K562 (cell line): ENCODE measurements around the gene BCR. TPM values are rescaled to one million over a fixed set of nuclear protein-coding genes. Genes with fewer than 3 reads are reported as not detected.

Experiments used
- ATAC-seq: fragments of 200-7000 bp; cut with Tn5 transposase; 3 replicates; pipeline ENCODE4 v1.9.1; 2020; ENCODE audit warnings: moderate library complexity
- BruUV-seq: library from RNA; stranded (reverse); fragments of 400-500 nt; replicated peaks from 2 replicates; lab custom pipeline; 2021; lab: Mats Ljungman, UMichigan
- CTCF ChIA-PET: fragments of 300-600 bp; formaldehyde crosslinking; extraction: SDS; loops from one replicate; lab custom pipeline; 2021; ENCODE audit warnings: low intra/inter-chr PET ratio; lab: Yijun Ruan, JAX
- POLR2A ChIA-PET: fragments of 300-600, 350-650 bp; sonication (Branson Sonifier 250); formaldehyde crosslinking; extraction: SDS; loops from one replicate; lab custom pipeline; 2021; ENCODE audit warnings: antibody characterized with exemption, inconsistent platforms; lab: Yijun Ruan, JAX
- DNase-seq, 4 experiments: peaks; one replicate each; pipeline versions ENCODE4 v3.0.0 to v3.0.0-alpha.2; 2011 to 2018; ENCODE audit warnings: low spot score in 3 of 4, mixed read lengths in 3 of 4; ENCODE audit errors: extremely low read depth in 1 of 4
- FAIRE-seq: peaks from 2 replicates; lab custom pipeline; 2011; peaks lifted over from hg19 to GRCh38; lab: Jason Lieb, UNC
- H2AFZ ChIP-seq: 2 replicates; pipeline ENCODE4 v1.6.0; 2011; ENCODE audit warnings: low read depth, low read length, control low read depth, inconsistent platforms
- H3K27ac ChIP-seq: fragments of 200-600 bp; 3 replicates; pipeline ENCODE4 v1.8.0; 2011; ENCODE audit warnings: low read depth, mild to moderate bottlenecking, control low read depth, inconsistent platforms, low read length, moderate library complexity, mixed read lengths; ENCODE audit errors: extremely low read depth
- H3K27me3 ChIP-seq, 2 experiments: fragments of 300-600 bp in 1 of 2; 2 replicates in 1 of 2; 3 replicates in 1 of 2; pipeline versions ENCODE4 v1.6.0 to v1.8.0; 2011; ENCODE audit warnings: inconsistent platforms in 2 of 2, low read length in 2 of 2, mild to moderate bottlenecking in 1 of 2, mixed read lengths in 1 of 2, moderate library complexity in 1 of 2; ENCODE audit not compliant: control insufficient read depth in 2 of 2, insufficient read depth in 2 of 2
- H3K36me3 ChIP-seq: fragments of 300-600 bp; 3 replicates; pipeline ENCODE4 v1.8.0; 2011; ENCODE audit warnings: mild to moderate bottlenecking, low read length, inconsistent platforms; ENCODE audit not compliant: control insufficient read depth, insufficient read depth
- H3K4me1 ChIP-seq, 2 experiments: fragments of 200-600 bp in 1 of 2; replicated peaks in 1 of 2; 2 replicates in 1 of 2; 3 replicates in 1 of 2; pipeline versions ENCODE4 v1.5.1 to v1.8.0; 2011; ENCODE audit warnings: inconsistent platforms in 2 of 2, low read length in 2 of 2, mild to moderate bottlenecking in 1 of 2, mixed read lengths in 1 of 2, moderate library complexity in 1 of 2; ENCODE audit not compliant: control insufficient read depth in 2 of 2, insufficient read depth in 2 of 2
- H3K4me2 ChIP-seq: 2 replicates; pipeline ENCODE4 v1.6.1; 2011; ENCODE audit warnings: low read length, control low read depth, inconsistent platforms, mixed read lengths; ENCODE audit not compliant: insufficient read depth
- H3K4me3 ChIP-seq: fragments of 200-600 bp; sonication (generic), shearing (Covaris generic); 2 replicates; pipeline ENCODE4 v1.5.1; 2016; ENCODE audit warnings: control low read depth, inconsistent platforms
- H3K79me2 ChIP-seq: fragments of 200-600 bp; 3 replicates; pipeline ENCODE4 v1.8.0; 2011; ENCODE audit warnings: low read length, inconsistent platforms; ENCODE audit not compliant: control insufficient read depth, insufficient read depth
- H3K9ac ChIP-seq, 2 experiments: 2 replicates each; pipeline versions ENCODE4 v1.6.0 to v1.6.1; 2011; ENCODE audit warnings: low read depth in 2 of 2, low read length in 2 of 2, control low read depth in 1 of 2, inconsistent platforms in 1 of 2, mild to moderate bottlenecking in 1 of 2, mixed read lengths in 1 of 2; ENCODE audit not compliant: insufficient read depth in 1 of 2
- H3K9me1 ChIP-seq: one replicate; pipeline ENCODE4 v1.6.0; 2011; ENCODE audit warnings: inconsistent platforms, mild to moderate bottlenecking, low read length, moderate library complexity; ENCODE audit not compliant: control insufficient read depth, insufficient read depth
- H3K9me3 ChIP-seq: replicated peaks from 2 replicates; pipeline ENCODE4 v1.5.1; 2011; ENCODE audit warnings: low read depth, low read length, inconsistent platforms; ENCODE audit not compliant: control insufficient read depth, insufficient read depth
- H4K20me1 ChIP-seq: replicated peaks from 2 replicates; pipeline ENCODE4 v1.6.1; 2011; ENCODE audit warnings: low read length, inconsistent platforms, mixed read lengths; ENCODE audit not compliant: control insufficient read depth, insufficient read depth
- RAD21 ChIP-seq, 2 experiments: fragments of 250-450 bp in 1 of 2; fragments of 450-650 bp in 1 of 2; sonication (Bioruptor Pico) in 1 of 2; formaldehyde crosslinking in 1 of 2; IDR thresholded peaks in 1 of 2; conservative IDR thresholded peaks in 1 of 2; 2 replicates each; pipeline versions ENCODE4 v1.4.0 to v1.8.0; 2020 to 2022; ENCODE audit warnings: mild to moderate bottlenecking in 2 of 2, moderate library complexity in 1 of 2
- TCF7L2 ChIP-seq: fragments of 150-350 bp; IDR thresholded peaks from 2 replicates; pipeline ENCODE4 v1.6.1; 2016; ENCODE audit warnings: low read depth, mild to moderate bottlenecking, low read length, moderate library complexity
- ZNF384 ChIP-seq: IDR thresholded peaks from 2 replicates; pipeline ENCODE4 v1.6.1; 2012; ENCODE audit warnings: low read depth, low read length, improper control_type of control experiment
- WGBS: fragments of 100-300 bp; shearing (Covaris generic); methylation state at CpG from one replicate; pipeline ENCODE4 v1.1.6; 2016; ENCODE audit warnings: low coverage, mixed read lengths; ENCODE audit not compliant: insufficient coverage; ENCODE audit errors: missing lambda C conversion rate; 5-methylcytosine and 5-hydroxymethylcytosine counted together
- in situ Hi-C: fragments of 300-500 bp; cut with MboI; formaldehyde crosslinking; loops from 4 replicates; pipeline ENCODE4 v1.15.0; 2018; ENCODE audit warnings: inconsistent platforms, mixed read lengths
- intact Hi-C: fragments of 100-400 bp; cut with micrococcal nuclease; formaldehyde crosslinking; loops from 2 replicates; pipeline ENCODE4 v1.14.2; 2022
- polyA plus RNA-seq, 8 experiments: library from polyadenylated mRNA; depleted of rRNA in 4 of 8; stranded (reverse) in 5 of 8; unstranded in 3 of 8; fragments of >200 nt; fragmentation: Nextera tagmentation in 2 of 8; fragmentation: Illumina TruSeq in 1 of 8; extraction: Ambion mirVana in 2 of 8; extraction: Trizol in 1 of 8; gene quantifications; 2 replicates each; pipeline versions ENCODE4 v1.2.1 to v1.2.3, GENCODE V29; 2011 to 2014; ENCODE audit warnings: inconsistent platforms in 1 of 8, missing spikeins in 1 of 8
- total RNA-seq, 7 experiments: library from RNA; depleted of rRNA in 6 of 7; stranded (reverse); fragments of >200 nt in 6 of 7; fragmentation: Illumina TruSeq in 2 of 7; extraction: Trizol in 2 of 7; gene quantifications; 2 replicates each; pipeline versions ENCODE4 v1.2.1 to v1.2.3, GENCODE V29; 2011 to 2021; ENCODE audit warnings: low replicate concordance in 1 of 7
- TF ChIP-seq, protein P1 (sequence below), 2 experiments: fragments of 450-650 bp in 1 of 2; sonication (generic) in 1 of 2; formaldehyde crosslinking in 1 of 2; IDR thresholded peaks in 1 of 2; conservative IDR thresholded peaks in 1 of 2; 2 replicates each; pipeline versions ENCODE4 v1.6.1 to v1.8.1; 2016 to 2023; ENCODE audit warnings: mild to moderate bottlenecking in 2 of 2, moderate library complexity in 2 of 2, inconsistent platforms in 1 of 2, missing genetic modification reagents in 1 of 2
- TF ChIP-seq, protein P2 (sequence below), 2 experiments: fragments of 450-650 bp in 1 of 2; sonication (generic) in 1 of 2; formaldehyde crosslinking; conservative IDR thresholded peaks; 2 replicates each; pipeline versions ENCODE4 v1.4.0 to v1.8.1; 2020 to 2022; ENCODE audit warnings: mild to moderate bottlenecking in 1 of 2, missing genetic modification reagents in 1 of 2
- TF ChIP-seq, protein P3 (sequence below): fragments of 450-650 bp; formaldehyde crosslinking; conservative IDR thresholded peaks from 2 replicates; pipeline ENCODE4 v1.4.0; 2022; ENCODE audit warnings: mild to moderate bottlenecking, missing genetic modification characterization
- TF ChIP-seq, protein P4 (sequence below): sonication (generic); formaldehyde crosslinking; IDR thresholded peaks from 2 replicates; pipeline ENCODE4 v1.8.1; 2023; ENCODE audit warnings: mild to moderate bottlenecking, missing genetic modification reagents
- TF ChIP-seq, protein P5 (sequence below), 2 experiments: fragments of 200-800 bp in 1 of 2; sonication (Bioruptor generic) in 1 of 2; sonication (generic) in 1 of 2; formaldehyde crosslinking in 1 of 2; IDR thresholded peaks in 1 of 2; conservative IDR thresholded peaks in 1 of 2; 2 replicates each; pipeline versions ENCODE4 v1.5.0 to v1.6.1; 2016 to 2020; ENCODE audit warnings: missing compliant biosample characterization in 1 of 2, missing genetic modification characterization in 1 of 2, missing genetic modification reagents in 1 of 2

Gene BCR
- total and polyA plus RNA-seq, 9 of the 15 experiments (the other 6 are each of a cell fraction or from before 2014, with no cell fraction given): 0.41 to 150 (median 45.6) TPM

DNA sequence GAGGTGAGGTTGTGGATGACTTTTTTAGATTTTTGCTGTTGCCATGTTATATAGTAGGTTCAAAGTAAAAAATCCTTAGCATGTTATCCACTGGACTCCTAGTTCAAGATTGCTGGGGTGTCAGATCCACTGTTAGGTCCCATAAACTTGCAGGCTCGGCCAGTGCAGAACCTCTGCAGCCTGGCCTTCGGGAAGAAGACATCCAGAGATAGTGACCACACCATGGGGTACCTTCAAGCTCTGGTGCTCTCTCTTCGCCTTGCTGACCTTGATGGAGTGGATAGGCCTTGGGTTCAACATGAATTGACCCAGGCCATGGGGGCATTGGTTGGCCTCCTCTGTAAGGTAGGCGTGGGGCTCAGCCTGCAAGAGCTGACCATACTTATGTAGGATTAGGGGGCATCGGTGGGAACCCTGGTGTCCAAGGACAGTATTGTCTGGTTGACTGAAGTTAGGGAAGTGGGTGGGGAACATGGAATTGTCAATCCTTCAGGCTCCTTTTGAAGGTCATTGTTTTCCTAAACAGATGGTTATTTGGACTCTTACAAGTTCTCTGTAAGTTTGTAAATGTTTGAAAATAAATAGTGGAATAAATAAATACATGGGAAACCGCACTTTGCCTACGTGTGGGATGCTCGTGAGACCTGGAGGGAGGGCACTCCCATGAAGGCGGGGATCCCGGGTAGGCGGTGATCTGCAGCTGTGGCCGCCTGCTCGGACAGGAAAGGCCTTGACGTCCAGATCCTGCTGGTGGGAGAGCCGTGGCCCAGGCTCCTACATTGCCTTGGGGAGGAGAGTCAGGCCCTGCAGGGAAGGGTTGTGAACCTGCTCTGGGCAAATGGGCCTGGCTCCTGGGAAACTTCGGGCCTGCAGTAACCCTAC lies 37.1 kb downstream of the BCR start:
- H3K9me3 ChIP-seq: no peaks in the 10 kb centered on the region
- no peak for ATAC-seq
- POLR2A ChIA-PET: interaction anchor here (0.6 to 86.5 kb wide), 7 partner anchors 17 to 971 kb away, joined by 3 to 3476 read pairs (median 6); partner anchors contain the start of genes BCR and RAB36
- H3K9ac ChIP-seq: peak overlapping the region in 1 of 2 experiments; percentile 81; a peak in 2 of 4 replicates
- no peak overlapping the region for H2AFZ ChIP-seq
- CTCF ChIA-PET: no interaction called here
- no TSS peak for BruUV-seq
- H3K79me2 ChIP-seq: peaks cover 98% of the 10 kb centered on the region
- peaks cover 6% of the 10 kb centered on the region; the same call in 1 of the 3 replicates for H3K36me3 ChIP-seq
- intact Hi-C loops (loop anchor here (2.0 kb wide), 1 partner anchor 61 kb away; no protein-coding TSS in a partner anchor), in situ Hi-C loops (no loop called here)
- peaks cover 62 to 65% of the 10 kb centered on the region in 2 experiments for H3K4me1 ChIP-seq
- DNase-seq: peak in 3 of 4 experiments; percentile 61 to 65 (median 62)
- WGBS: 80% methylated on average over 16 of the region's 16 CpGs
- peaks cover 70% of the 10 kb centered on the region for H3K9me1 ChIP-seq
- peaks cover 99% of the 10 kb centered on the region for H4K20me1 ChIP-seq
- no peaks in the 10 kb centered on the region for H3K27me3 ChIP-seq
- TF ChIP-seq, protein P1, sequence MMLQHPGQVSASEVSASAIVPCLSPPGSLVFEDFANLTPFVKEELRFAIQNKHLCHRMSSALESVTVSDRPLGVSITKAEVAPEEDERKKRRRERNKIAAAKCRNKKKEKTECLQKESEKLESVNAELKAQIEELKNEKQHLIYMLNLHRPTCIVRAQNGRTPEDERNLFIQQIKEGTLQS (IDR thresholded peaks at IDR 0.05): no peak
- TF ChIP-seq, protein P1 (CRISPR knock-in tag; conservative IDR thresholded peaks at IDR 0.05): peak; percentile 27; the same call in 1 of the 2 replicates
- TF ChIP-seq ZNF384: no peak
- TF ChIP-seq, protein P2, sequence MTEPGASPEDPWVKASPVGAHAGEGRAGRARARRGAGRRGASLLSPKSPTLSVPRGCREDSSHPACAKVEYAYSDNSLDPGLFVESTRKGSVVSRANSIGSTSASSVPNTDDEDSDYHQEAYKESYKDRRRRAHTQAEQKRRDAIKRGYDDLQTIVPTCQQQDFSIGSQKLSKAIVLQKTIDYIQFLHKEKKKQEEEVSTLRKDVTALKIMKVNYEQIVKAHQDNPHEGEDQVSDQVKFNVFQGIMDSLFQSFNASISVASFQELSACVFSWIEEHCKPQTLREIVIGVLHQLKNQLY (CRISPR knock-in tag; conservative IDR thresholded peaks at IDR 0.05): peak in 1 of 2 experiments; percentile 66; a peak in 1 of 4 replicates
- TF ChIP-seq, protein P3, sequence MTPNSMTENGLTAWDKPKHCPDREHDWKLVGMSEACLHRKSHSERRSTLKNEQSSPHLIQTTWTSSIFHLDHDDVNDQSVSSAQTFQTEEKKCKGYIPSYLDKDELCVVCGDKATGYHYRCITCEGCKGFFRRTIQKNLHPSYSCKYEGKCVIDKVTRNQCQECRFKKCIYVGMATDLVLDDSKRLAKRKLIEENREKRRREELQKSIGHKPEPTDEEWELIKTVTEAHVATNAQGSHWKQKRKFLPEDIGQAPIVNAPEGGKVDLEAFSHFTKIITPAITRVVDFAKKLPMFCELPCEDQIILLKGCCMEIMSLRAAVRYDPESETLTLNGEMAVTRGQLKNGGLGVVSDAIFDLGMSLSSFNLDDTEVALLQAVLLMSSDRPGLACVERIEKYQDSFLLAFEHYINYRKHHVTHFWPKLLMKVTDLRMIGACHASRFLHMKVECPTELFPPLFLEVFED (CRISPR knock-in tag): no peak
- no peak for TF ChIP-seq RAD21 (CRISPR knock-in tag; conservative IDR thresholded peaks at IDR 0.05 in 1 of 2, IDR thresholded peaks at IDR 0.05 in 1 of 2)
- TF ChIP-seq, protein P4, sequence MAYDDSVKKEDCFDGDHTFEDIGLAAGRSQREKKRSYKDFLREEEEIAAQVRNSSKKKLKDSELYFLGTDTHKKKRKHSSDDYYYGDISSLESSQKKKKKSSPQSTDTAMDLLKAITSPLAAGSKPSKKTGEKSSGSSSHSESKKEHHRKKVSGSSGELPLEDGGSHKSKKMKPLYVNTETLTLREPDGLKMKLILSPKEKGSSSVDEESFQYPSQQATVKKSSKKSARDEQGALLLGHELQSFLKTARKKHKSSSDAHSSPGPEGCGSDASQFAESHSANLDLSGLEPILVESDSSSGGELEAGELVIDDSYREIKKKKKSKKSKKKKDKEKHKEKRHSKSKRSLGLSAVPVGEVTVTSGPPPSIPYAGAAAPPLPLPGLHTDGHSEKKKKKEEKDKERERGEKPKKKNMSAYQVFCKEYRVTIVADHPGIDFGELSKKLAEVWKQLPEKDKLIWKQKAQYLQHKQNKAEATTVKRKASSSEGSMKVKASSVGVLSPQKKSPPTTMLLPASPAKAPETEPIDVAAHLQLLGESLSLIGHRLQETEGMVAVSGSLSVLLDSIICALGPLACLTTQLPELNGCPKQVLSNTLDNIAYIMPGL (CRISPR knock-in tag): peak; percentile 36; the same call in 1 of the 2 replicates
- no peak for TF ChIP-seq TCF7L2
- TF ChIP-seq, protein P5, sequence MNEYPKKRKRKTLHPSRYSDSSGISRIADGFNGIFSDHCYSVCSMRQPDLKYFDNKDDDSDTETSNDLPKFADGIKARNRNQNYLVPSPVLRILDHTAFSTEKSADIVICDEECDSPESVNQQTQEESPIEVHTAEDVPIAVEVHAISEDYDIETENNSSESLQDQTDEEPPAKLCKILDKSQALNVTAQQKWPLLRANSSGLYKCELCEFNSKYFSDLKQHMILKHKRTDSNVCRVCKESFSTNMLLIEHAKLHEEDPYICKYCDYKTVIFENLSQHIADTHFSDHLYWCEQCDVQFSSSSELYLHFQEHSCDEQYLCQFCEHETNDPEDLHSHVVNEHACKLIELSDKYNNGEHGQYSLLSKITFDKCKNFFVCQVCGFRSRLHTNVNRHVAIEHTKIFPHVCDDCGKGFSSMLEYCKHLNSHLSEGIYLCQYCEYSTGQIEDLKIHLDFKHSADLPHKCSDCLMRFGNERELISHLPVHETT (CRISPR knock-in tag; conservative IDR thresholded peaks at IDR 0.05 in 1 of 2, IDR thresholded peaks at IDR 0.05 in 1 of 2): no peak
- no peak overlapping the region for H3K4me3 ChIP-seq
- no peak for FAIRE-seq
- no peak overlapping the region for H3K4me2 ChIP-seq
- no peak overlapping the region for H3K27ac ChIP-seq
